Breast epithelium (tissue), 4 donors: Measurements from ENCODE around the gene SMIM41. TPM values are rescaled to one million over a fixed set of nuclear protein-coding genes. Genes with fewer than 3 reads are reported as not detected.

Experiments
- DNase-seq, 2 donors: peaks; one replicate each; pipeline ENCODE4 v3.0.0-alpha.2; 2019; ENCODE audit warnings: low spot score in 2 of 2
- H3K27ac ChIP-seq, 2 donors: fragments of 200-600 bp; sonication (generic) in 1 of 2; one replicate each; pipeline ENCODE4 v1.5.1; 2016 to 2019; ENCODE audit warnings: mild to moderate bottlenecking in 1 of 2
- H3K27me3 ChIP-seq, 2 donors: fragments of 200-600 bp; sonication (generic) in 1 of 2; one replicate each; pipeline versions ENCODE4 v1.5.1 to v1.6.0; 2017 to 2019; ENCODE audit warnings: control low read depth in 1 of 2, mild to moderate bottlenecking in 1 of 2
- H3K36me3 ChIP-seq: fragments of 200-600 bp; one replicate; pipeline ENCODE4 v1.5.1; 2019
- H3K4me1 ChIP-seq, 2 donors: fragments of 200-600 bp; sonication (generic); one replicate each; pipeline ENCODE4 v1.5.1; 2016 to 2019; ENCODE audit warnings: control low read depth in 1 of 2
- H3K4me3 ChIP-seq, 3 donors: fragments of 200-600 bp; sonication (generic); 1 replicate in 2 of 3; 2 replicates in 1 of 3; pipeline ENCODE4 v1.5.1; 2016 to 2019; ENCODE audit warnings: mild to moderate bottlenecking in 3 of 3, moderate library complexity in 2 of 3
- H3K9me3 ChIP-seq, 2 donors: fragments of 200-600 bp; sonication (generic) in 1 of 2; one replicate each; pipeline ENCODE4 v1.5.1; 2016 to 2019; ENCODE audit warnings: control low read depth in 1 of 2
- CTCF ChIP-seq, 3 donors: fragments of 450-650 bp; IDR thresholded peaks; one replicate each; pipeline ENCODE4 v1.5.1; 2016 to 2017; ENCODE audit warnings: antibody characterized with exemption in 3 of 3, mild to moderate bottlenecking in 3 of 3, moderate library complexity in 3 of 3
- POLR2A ChIP-seq: fragments of 450-650 bp; IDR thresholded peaks from one replicate; pipeline ENCODE4 v1.6.1; 2016; ENCODE audit warnings: antibody characterized with exemption, mild to moderate bottlenecking, moderate library complexity
- POLR2AphosphoS5 ChIP-seq, 3 donors: sonication (generic); formaldehyde crosslinking; IDR thresholded peaks; one replicate each; pipeline ENCODE4 v1.6.1; 2017; ENCODE audit warnings: antibody characterized with exemption in 3 of 3
- intact Hi-C: fragments of 100-400 bp; cut with DNase I; formaldehyde crosslinking; loops from one replicate; pipeline ENCODE4 v1.15.1; 2023; ENCODE audit warnings: low total_unique reads
- total RNA-seq, 3 donors: library from RNA; depleted of rRNA; stranded (reverse); fragments of >200 nt; gene quantifications; one replicate each; pipeline ENCODE4 v1.1.0, GENCODE V29; 2016

Gene SMIM41
- total RNA-seq, 3 donors from 2014 or later = 1.3 TPM; not detected in 2

GRCh38 chr12:52069327-52070184, 9.9 kb upstream of the SMIM41 start, which contains the start of gene ATG101:
TSS of gene ATG101 (plus strand) at chr12:52069978. CDS start at chr12:52073651, 3,673 bp downstream.
- no peaks in the 10 kb centered on the region for H3K9me3 ChIP-seq
- TF ChIP-seq CTCF (IDR thresholded peaks at IDR 0.05) (peak in 2 of 3 donors; percentile 59 to 64), POLR2AphosphoS5 (IDR thresholded peaks at IDR 0.05) (peak; percentile 88 to 98 (median 91)), POLR2A (no peak)
- peak; percentile 91 for DNase-seq
- H3K27ac ChIP-seq = peak within 1 kb of the TSS; percentile 94 to 95
- peak within 1 kb of the TSS; percentile 77 to 98 (median 89) for H3K4me3 ChIP-seq
- no peaks in the 10 kb centered on the region for H3K36me3 ChIP-seq
- peaks cover 0 to 12% of the 10 kb centered on the region in 2 donors for H3K4me1 ChIP-seq
- intact Hi-C loops = no loop called here
- no peaks in the 10 kb centered on the region for H3K27me3 ChIP-seq

- TF ChIP-seq POLR2AphosphoS5 (IDR thresholded peaks at IDR 0.05) (no peak), POLR2A (no peak), CTCF (IDR thresholded peaks at IDR 0.05) (no peak)
- intact Hi-C loops = no loop called here
- Histone ChIP-seq H3K27ac (peak overlapping the region; percentile 94 to 95), H3K36me3 (no peaks in the 10 kb centered on the region), H3K27me3 (no peaks in the 10 kb centered on the region), H3K4me3 (peak overlapping the region; percentile 77 to 98 (median 89)), H3K4me1 (peaks cover 0 to 12% of the 10 kb centered on the region in 2 donors), H3K9me3 (no peaks in the 10 kb centered on the region)
- DNase-seq = no peak
Measured at GRCh38 chr12:52070185-52070925, 9.1 kb upstream of the SMIM41 start.

GRCh38 chr12:52073531-52074381, 5.7 kb upstream of the SMIM41 start:
- no peaks in the 10 kb centered on the region for H3K9me3 ChIP-seq
- no peaks in the 10 kb centered on the region for H3K27me3 ChIP-seq
- peaks cover 0 to 12% of the 10 kb centered on the region in 2 donors for H3K4me1 ChIP-seq
- no peaks in the 10 kb centered on the region for H3K36me3 ChIP-seq
- intact Hi-C loops = no loop called here
- peak in 1 of 2 donors; percentile 67 for DNase-seq
- H3K27ac ChIP-seq = peak overlapping the region; percentile 33 to 56
- TF ChIP-seq POLR2A = no peak
- no peak for TF ChIP-seq POLR2AphosphoS5 (IDR thresholded peaks at IDR 0.05)
- TF ChIP-seq CTCF (IDR thresholded peaks at IDR 0.05) = no peak
- H3K4me3 ChIP-seq = no peak overlapping the region

- Histone ChIP-seq H3K9me3 (no peaks in the 10 kb centered on the region), H3K27ac (no peak overlapping the region), H3K4me3 (no peak overlapping the region), H3K4me1 (peaks cover 0 to 12% of the 10 kb centered on the region in 2 donors), H3K27me3 (no peaks in the 10 kb centered on the region), H3K36me3 (no peaks in the 10 kb centered on the region)
- DNase-seq = no peak
- intact Hi-C loops = loop anchor here (5.0 kb wide), 1 partner anchor 403 kb away; no protein-coding TSS in a partner anchor
- TF ChIP-seq POLR2A (no peak), CTCF (IDR thresholded peaks at IDR 0.05) (no peak), POLR2AphosphoS5 (IDR thresholded peaks at IDR 0.05) (no peak)
Measured at GRCh38 chr12:52074971-52075724, 4.4 kb upstream of the SMIM41 start.
